K562 (cell line): ENCODE measurements around the gene CPED1. TPM values are rescaled to one million over a fixed set of nuclear protein-coding genes. Genes with fewer than 3 reads are reported as not detected.

Source experiments
- ATAC-seq: fragments of 200-7000 bp; cut with Tn5 transposase; 3 replicates; pipeline ENCODE4 v1.9.1; 2020; ENCODE audit warnings: moderate library complexity
- BruUV-seq: library from RNA; stranded (reverse); fragments of 400-500 nt; replicated peaks from 2 replicates; lab custom pipeline; 2021; lab: Mats Ljungman, UMichigan
- CTCF ChIA-PET: fragments of 300-600 bp; formaldehyde crosslinking; extraction: SDS; loops from one replicate; lab custom pipeline; 2021; ENCODE audit warnings: low intra/inter-chr PET ratio; lab: Yijun Ruan, JAX
- POLR2A ChIA-PET: fragments of 300-600, 350-650 bp; sonication (Branson Sonifier 250); formaldehyde crosslinking; extraction: SDS; loops from one replicate; lab custom pipeline; 2021; ENCODE audit warnings: antibody characterized with exemption, inconsistent platforms; lab: Yijun Ruan, JAX
- DNase-seq, 4 experiments: peaks; one replicate each; pipeline versions ENCODE4 v3.0.0 to v3.0.0-alpha.2; 2011 to 2018; ENCODE audit warnings: low spot score in 3 of 4, mixed read lengths in 3 of 4; ENCODE audit errors: extremely low read depth in 1 of 4
- FAIRE-seq: peaks from 2 replicates; lab custom pipeline; 2011; peaks lifted over from hg19 to GRCh38; lab: Jason Lieb, UNC
- H2AFZ ChIP-seq: 2 replicates; pipeline ENCODE4 v1.6.0; 2011; ENCODE audit warnings: low read depth, low read length, control low read depth, inconsistent platforms
- H3K27ac ChIP-seq: fragments of 200-600 bp; 3 replicates; pipeline ENCODE4 v1.8.0; 2011; ENCODE audit warnings: low read depth, mild to moderate bottlenecking, control low read depth, inconsistent platforms, low read length, moderate library complexity, mixed read lengths; ENCODE audit errors: extremely low read depth
- H3K27me3 ChIP-seq, 2 experiments: fragments of 300-600 bp in 1 of 2; 2 replicates in 1 of 2; 3 replicates in 1 of 2; pipeline versions ENCODE4 v1.6.0 to v1.8.0; 2011; ENCODE audit warnings: inconsistent platforms in 2 of 2, low read length in 2 of 2, mild to moderate bottlenecking in 1 of 2, mixed read lengths in 1 of 2, moderate library complexity in 1 of 2; ENCODE audit not compliant: control insufficient read depth in 2 of 2, insufficient read depth in 2 of 2
- H3K36me3 ChIP-seq: fragments of 300-600 bp; 3 replicates; pipeline ENCODE4 v1.8.0; 2011; ENCODE audit warnings: mild to moderate bottlenecking, low read length, inconsistent platforms; ENCODE audit not compliant: control insufficient read depth, insufficient read depth
- H3K4me1 ChIP-seq, 2 experiments: fragments of 200-600 bp in 1 of 2; replicated peaks in 1 of 2; 2 replicates in 1 of 2; 3 replicates in 1 of 2; pipeline versions ENCODE4 v1.5.1 to v1.8.0; 2011; ENCODE audit warnings: inconsistent platforms in 2 of 2, low read length in 2 of 2, mild to moderate bottlenecking in 1 of 2, mixed read lengths in 1 of 2, moderate library complexity in 1 of 2; ENCODE audit not compliant: control insufficient read depth in 2 of 2, insufficient read depth in 2 of 2
- H3K4me2 ChIP-seq: 2 replicates; pipeline ENCODE4 v1.6.1; 2011; ENCODE audit warnings: low read length, control low read depth, inconsistent platforms, mixed read lengths; ENCODE audit not compliant: insufficient read depth
- H3K4me3 ChIP-seq: fragments of 200-600 bp; sonication (generic), shearing (Covaris generic); 2 replicates; pipeline ENCODE4 v1.5.1; 2016; ENCODE audit warnings: control low read depth, inconsistent platforms
- H3K79me2 ChIP-seq: fragments of 200-600 bp; 3 replicates; pipeline ENCODE4 v1.8.0; 2011; ENCODE audit warnings: low read length, inconsistent platforms; ENCODE audit not compliant: control insufficient read depth, insufficient read depth
- H3K9ac ChIP-seq, 2 experiments: 2 replicates each; pipeline versions ENCODE4 v1.6.0 to v1.6.1; 2011; ENCODE audit warnings: low read depth in 2 of 2, low read length in 2 of 2, control low read depth in 1 of 2, inconsistent platforms in 1 of 2, mild to moderate bottlenecking in 1 of 2, mixed read lengths in 1 of 2; ENCODE audit not compliant: insufficient read depth in 1 of 2
- H3K9me1 ChIP-seq: one replicate; pipeline ENCODE4 v1.6.0; 2011; ENCODE audit warnings: inconsistent platforms, mild to moderate bottlenecking, low read length, moderate library complexity; ENCODE audit not compliant: control insufficient read depth, insufficient read depth
- H3K9me3 ChIP-seq: replicated peaks from 2 replicates; pipeline ENCODE4 v1.5.1; 2011; ENCODE audit warnings: low read depth, low read length, inconsistent platforms; ENCODE audit not compliant: control insufficient read depth, insufficient read depth
- H4K20me1 ChIP-seq: replicated peaks from 2 replicates; pipeline ENCODE4 v1.6.1; 2011; ENCODE audit warnings: low read length, inconsistent platforms, mixed read lengths; ENCODE audit not compliant: control insufficient read depth, insufficient read depth
- CEBPG ChIP-seq, 3 experiments: fragments of 200-800 bp in 1 of 3; sonication (Bioruptor generic) in 1 of 3; sonication (generic) in 1 of 3; formaldehyde crosslinking in 1 of 3; IDR thresholded peaks in 2 of 3; conservative IDR thresholded peaks in 1 of 3; 2 replicates each; pipeline versions ENCODE4 v1.6.1 to v1.8.0; 2016 to 2022; ENCODE audit warnings: missing compliant biosample characterization in 2 of 3, missing genetic modification characterization in 2 of 3, mild to moderate bottlenecking in 1 of 3, missing genetic modification reagents in 1 of 3
- DACH1 ChIP-seq: fragments of 450-650 bp; IDR thresholded peaks from 2 replicates; pipeline ENCODE4 v1.6.1; 2018; ENCODE audit not compliant: partially characterized antibody
- MCM2 ChIP-seq: fragments of 450-650 bp; IDR thresholded peaks from 2 replicates; pipeline ENCODE4 v1.6.1; 2017; ENCODE audit warnings: low read depth, mild to moderate bottlenecking
- MEIS2 ChIP-seq: fragments of 450-650 bp; IDR thresholded peaks from 2 replicates; pipeline ENCODE4 v1.6.1; 2014; ENCODE audit warnings: mild to moderate bottlenecking; ENCODE audit not compliant: partially characterized antibody
- POLR2G ChIP-seq: fragments of 200-400 bp; formaldehyde crosslinking; IDR thresholded peaks from 2 replicates; pipeline ENCODE4 v1.6.1; 2017; ENCODE audit warnings: low read depth, mild to moderate bottlenecking, antibody characterized with exemption, low read length, moderate library complexity
- TAL1 ChIP-seq: fragments of 450-650 bp; IDR thresholded peaks from 2 replicates; pipeline ENCODE4 v1.6.1; 2016; ENCODE audit warnings: mild to moderate bottlenecking
- ZBTB34 ChIP-seq: fragments of 250-450 bp; sonication (Bioruptor Pico); IDR thresholded peaks from 2 replicates; pipeline ENCODE4 v1.8.0; 2021; ENCODE audit warnings: mild to moderate bottlenecking, moderate library complexity
- WGBS: fragments of 100-300 bp; shearing (Covaris generic); methylation state at CpG from one replicate; pipeline ENCODE4 v1.1.6; 2016; ENCODE audit warnings: low coverage, mixed read lengths; ENCODE audit not compliant: insufficient coverage; ENCODE audit errors: missing lambda C conversion rate; 5-methylcytosine and 5-hydroxymethylcytosine counted together
- in situ Hi-C: fragments of 300-500 bp; cut with MboI; formaldehyde crosslinking; loops from 4 replicates; pipeline ENCODE4 v1.15.0; 2018; ENCODE audit warnings: inconsistent platforms, mixed read lengths
- intact Hi-C: fragments of 100-400 bp; cut with micrococcal nuclease; formaldehyde crosslinking; loops from 2 replicates; pipeline ENCODE4 v1.14.2; 2022
- polyA plus RNA-seq, 8 experiments: library from polyadenylated mRNA; depleted of rRNA in 4 of 8; stranded (reverse) in 5 of 8; unstranded in 3 of 8; fragments of >200 nt; fragmentation: Nextera tagmentation in 2 of 8; fragmentation: Illumina TruSeq in 1 of 8; extraction: Ambion mirVana in 2 of 8; extraction: Trizol in 1 of 8; gene quantifications; 2 replicates each; pipeline versions ENCODE4 v1.2.1 to v1.2.3, GENCODE V29; 2011 to 2014; ENCODE audit warnings: inconsistent platforms in 1 of 8, missing spikeins in 1 of 8
- total RNA-seq, 7 experiments: library from RNA; depleted of rRNA in 6 of 7; stranded (reverse); fragments of >200 nt in 6 of 7; fragmentation: Illumina TruSeq in 2 of 7; extraction: Trizol in 2 of 7; gene quantifications; 2 replicates each; pipeline versions ENCODE4 v1.2.1 to v1.2.3, GENCODE V29; 2011 to 2021; ENCODE audit warnings: low replicate concordance in 1 of 7

Gene CPED1
- total and polyA plus RNA-seq, 9 of the 15 experiments (the other 6 are each of a cell fraction or from before 2014, with no cell fraction given), result 195 to 393 (median 290) TPM

- no peak overlapping the region for H3K27ac ChIP-seq
- CTCF ChIA-PET, result interaction anchor here (1.0 kb wide), 1 partner anchor 11 kb away, joined by 4 read pairs; no protein-coding TSS in a partner anchor
- WGBS, result 73% methylated on average over 2 of the region's 2 CpGs
- no peak for DNase-seq
- no TSS peak for BruUV-seq
- POLR2A ChIA-PET, result no interaction called here
- no peaks in the 10 kb centered on the region for H3K9me1 ChIP-seq
- H4K20me1 ChIP-seq, result peaks cover 5% of the 10 kb centered on the region; the same call in 1 of the 2 replicates
- TF ChIP-seq ZBTB34 (CRISPR knock-in tag), result no peak
- no peak for TF ChIP-seq CEBPG (CRISPR knock-in tag; IDR thresholded peaks at IDR 0.05)
- TF ChIP-seq CEBPG (tag; conservative IDR thresholded peaks at IDR 0.05 in 1 of 2, IDR thresholded peaks at IDR 0.05 in 1 of 2), result 0 out of 4 replicates have a peak, but pooled peaks of 1 of the 2 experiments have one; percentile 56
- no peak overlapping the region for H3K9ac ChIP-seq
- no peaks in the 10 kb centered on the region for H3K9me3 ChIP-seq
- H2AFZ ChIP-seq, result no peak overlapping the region
- no peak overlapping the region for H3K4me3 ChIP-seq
- ATAC-seq, result no peak
- H3K36me3 ChIP-seq, result peaks cover 80% of the 10 kb centered on the region
- no peak for FAIRE-seq
- in situ Hi-C loops (no loop called here), intact Hi-C loops (no loop called here)
- no peak overlapping the region for H3K4me2 ChIP-seq
- H3K79me2 ChIP-seq, result peaks cover 81% of the 10 kb centered on the region
- no peaks in the 10 kb centered on the region for H3K4me1 ChIP-seq
- H3K27me3 ChIP-seq, result no peaks in the 10 kb centered on the region
Observed at GRCh38 chr7:121169469-121169868, 181.0 kb downstream of the CPED1 start.

GRCh38 chr7:121172484-121172883, 184.0 kb downstream of the CPED1 start:
- Histone ChIP-seq H4K20me1 (peaks cover 9% of the 10 kb centered on the region; the same call in 1 of the 2 replicates), H3K27ac (no peak overlapping the region), H3K9me1 (no peaks in the 10 kb centered on the region), H3K79me2 (peaks cover 89% of the 10 kb centered on the region), H3K36me3 (peaks cover 81% of the 10 kb centered on the region)
- BruUV-seq, result no TSS peak
- FAIRE-seq, result no peak
- TF ChIP-seq POLR2G (0 out of 2 replicates have a peak, but pooled peaks have one; percentile 31), MEIS2 (peak; percentile 10), TAL1 (no peak), DACH1 (peak; percentile 91), MCM2 (no peak)
- TF ChIP-seq, all 486 proteins: peak for 3
- intact Hi-C loops (no loop called here), in situ Hi-C loops (no loop called here)
- Histone ChIP-seq H3K9ac (no peak overlapping the region), H3K4me3 (no peak overlapping the region), H3K4me1 (no peaks in the 10 kb centered on the region), H3K4me2 (no peak overlapping the region), H3K9me3 (no peaks in the 10 kb centered on the region), H3K27me3 (no peaks in the 10 kb centered on the region), H2AFZ (no peak overlapping the region)
- CTCF ChIA-PET, result no interaction called here
- DNase-seq (no peak), ATAC-seq (no peak)
- WGBS, result 100% methylated on average over 1 of the region's 1 CpG
- POLR2A ChIA-PET, result interaction anchor here (0.6 to 0.8 kb wide), 2 partner anchors 8 to 66 kb away, joined by 3 read pairs; no protein-coding TSS in a partner anchor
